ENCODE measurements around the gene FRMD1. TPM values are rescaled to one million over a fixed set of nuclear protein-coding genes. Genes with fewer than 3 reads are reported as not detected.

Gene FRMD1
- total and polyA plus RNA-seq, 10 of the 15 experiments (the other 5 are each of a cell fraction or from before 2014, with no cell fraction given) = not detected

DNA sequence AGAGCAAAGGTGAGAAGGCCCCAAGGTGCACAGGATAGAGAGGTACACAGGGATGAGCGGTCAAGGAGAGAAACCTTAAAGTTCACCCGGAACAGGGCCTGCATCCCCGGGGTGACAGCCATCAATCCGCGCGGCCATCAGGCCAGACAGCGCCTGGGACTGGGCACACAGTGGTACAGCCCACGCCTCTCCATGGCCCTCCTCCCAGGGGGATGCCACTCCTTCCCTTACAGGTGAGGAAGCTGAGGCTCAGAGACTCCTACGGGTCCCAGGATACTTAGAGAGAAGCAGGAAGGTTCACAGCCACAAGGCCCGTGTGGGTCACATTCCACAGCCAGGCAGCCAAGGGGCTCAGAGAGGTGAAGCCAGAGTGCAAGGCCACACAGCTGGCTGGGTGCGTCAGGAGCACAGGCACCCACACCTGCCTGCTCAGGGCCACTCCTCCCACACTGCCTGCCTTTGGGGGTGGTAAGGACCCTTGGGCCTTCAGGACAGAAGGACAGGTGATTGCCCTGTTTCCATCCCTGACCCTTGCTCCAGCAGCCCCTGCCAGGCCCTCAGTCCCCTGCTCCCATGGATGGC is 14.7 kb downstream of the FRMD1 start:
- SMC1A ChIA-PET (ENCODE audit: uncharacterized antibody, unreplicated experiment) = no interaction called here
- Histone ChIP-seq H3K4me2 (ENCODE audit: control insufficient read depth, insufficient read depth) (no peak overlapping the region), H3K27ac (ENCODE audit: control insufficient read depth, insufficient read depth) (no peak overlapping the region), H3K27me3 (replicated peaks in 1 of 2; ENCODE audit: control insufficient read depth in 2 of 2, insufficient read depth in 2 of 2, low read length in 1 of 2) (no peaks in the 10 kb centered on the region), H4K20me1 (ENCODE audit: control insufficient read depth, insufficient read depth) (no peaks in the 10 kb centered on the region), H3K4me1 (ENCODE audit: control insufficient read depth, insufficient read depth, low read length) (no peaks in the 10 kb centered on the region), H3K9ac (ENCODE audit: control insufficient read depth, insufficient read depth, low read length) (no peak overlapping the region), H3K9me3 (replicated peaks; ENCODE audit: control insufficient read depth, insufficient read depth, low read length) (no peaks in the 10 kb centered on the region), H3K4me3 (no peak overlapping the region), H3K36me3 (ENCODE audit: control insufficient read depth in 2 of 2, insufficient read depth in 2 of 2, low read length in 1 of 2) (no peaks in the 10 kb centered on the region), H3K79me2 (ENCODE audit: control insufficient read depth, insufficient read depth, low read length) (no peaks in the 10 kb centered on the region), H2AFZ (ENCODE audit: control insufficient read depth, low read depth, low read length) (no peak overlapping the region)
- RAD21 ChIA-PET (ENCODE audit: unreplicated experiment) = no interaction called here
- BruUV-seq (replicated peaks) = no TSS peak
- no peak for DNase-seq (ENCODE audit: low read depth, low spot score)
- POLR2A ChIA-PET = no interaction called here
- ATAC-seq = no peak
- FAIRE-seq = no peak
- intact Hi-C loops (cut with micrococcal nuclease; ENCODE audit: unreplicated experiment) = no loop called here
- CTCF ChIA-PET = no interaction called here
- TF ChIP-seq ZNF24 (IDR thresholded peaks at IDR 0.05) = no peak
- TF ChIP-seq PAX5 (IDR thresholded peaks at IDR 0.05; ENCODE audit: borderline replicate concordance, low read depth, low read length) = no peak
- no peak for TF ChIP-seq CBX5 (IDR thresholded peaks at IDR 0.05; ENCODE audit: low read depth)
- no peak for TF ChIP-seq YBX1 (IDR thresholded peaks at IDR 0.05)
- TF ChIP-seq, protein P1, sequence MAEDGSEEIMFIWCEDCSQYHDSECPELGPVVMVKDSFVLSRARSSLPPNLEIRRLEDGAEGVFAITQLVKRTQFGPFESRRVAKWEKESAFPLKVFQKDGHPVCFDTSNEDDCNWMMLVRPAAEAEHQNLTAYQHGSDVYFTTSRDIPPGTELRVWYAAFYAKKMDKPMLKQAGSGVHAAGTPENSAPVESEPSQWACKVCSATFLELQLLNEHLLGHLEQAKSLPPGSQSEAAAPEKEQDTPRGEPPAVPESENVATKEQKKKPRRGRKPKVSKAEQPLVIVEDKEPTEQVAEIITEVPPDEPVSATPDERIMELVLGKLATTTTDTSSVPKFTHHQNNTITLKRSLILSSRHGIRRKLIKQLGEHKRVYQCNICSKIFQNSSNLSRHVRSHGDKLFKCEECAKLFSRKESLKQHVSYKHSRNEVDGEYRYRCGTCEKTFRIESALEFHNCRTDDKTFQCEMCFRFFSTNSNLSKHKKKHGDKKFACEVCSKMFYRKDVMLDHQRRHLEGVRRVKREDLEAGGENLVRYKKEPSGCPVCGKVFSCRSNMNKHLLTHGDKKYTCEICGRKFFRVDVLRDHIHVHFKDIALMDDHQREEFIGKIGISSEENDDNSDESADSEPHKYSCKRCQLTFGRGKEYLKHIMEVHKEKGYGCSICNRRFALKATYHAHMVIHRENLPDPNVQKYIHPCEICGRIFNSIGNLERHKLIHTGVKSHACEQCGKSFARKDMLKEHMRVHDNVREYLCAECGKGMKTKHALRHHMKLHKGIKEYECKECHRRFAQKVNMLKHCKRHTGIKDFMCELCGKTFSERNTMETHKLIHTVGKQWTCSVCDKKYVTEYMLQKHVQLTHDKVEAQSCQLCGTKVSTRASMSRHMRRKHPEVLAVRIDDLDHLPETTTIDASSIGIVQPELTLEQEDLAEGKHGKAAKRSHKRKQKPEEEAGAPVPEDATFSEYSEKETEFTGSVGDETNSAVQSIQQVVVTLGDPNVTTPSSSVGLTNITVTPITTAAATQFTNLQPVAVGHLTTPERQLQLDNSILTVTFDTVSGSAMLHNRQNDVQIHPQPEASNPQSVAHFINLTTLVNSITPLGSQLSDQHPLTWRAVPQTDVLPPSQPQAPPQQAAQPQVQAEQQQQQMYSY (CRISPR knock-in tag; IDR thresholded peaks at IDR 0.05) = no peak
- TF ChIP-seq NR2C2 (IDR thresholded peaks at IDR 0.05; ENCODE audit: borderline replicate concordance, control insufficient read depth, insufficient read length, low read depth) = no peak
- no peak for TF ChIP-seq CREB1 (IDR thresholded peaks at IDR 0.05; ENCODE audit: low read depth)
- TF ChIP-seq SREBF1 (IDR thresholded peaks at IDR 0.05; ENCODE audit: low read length) = no peak
- TF ChIP-seq, protein P2, sequence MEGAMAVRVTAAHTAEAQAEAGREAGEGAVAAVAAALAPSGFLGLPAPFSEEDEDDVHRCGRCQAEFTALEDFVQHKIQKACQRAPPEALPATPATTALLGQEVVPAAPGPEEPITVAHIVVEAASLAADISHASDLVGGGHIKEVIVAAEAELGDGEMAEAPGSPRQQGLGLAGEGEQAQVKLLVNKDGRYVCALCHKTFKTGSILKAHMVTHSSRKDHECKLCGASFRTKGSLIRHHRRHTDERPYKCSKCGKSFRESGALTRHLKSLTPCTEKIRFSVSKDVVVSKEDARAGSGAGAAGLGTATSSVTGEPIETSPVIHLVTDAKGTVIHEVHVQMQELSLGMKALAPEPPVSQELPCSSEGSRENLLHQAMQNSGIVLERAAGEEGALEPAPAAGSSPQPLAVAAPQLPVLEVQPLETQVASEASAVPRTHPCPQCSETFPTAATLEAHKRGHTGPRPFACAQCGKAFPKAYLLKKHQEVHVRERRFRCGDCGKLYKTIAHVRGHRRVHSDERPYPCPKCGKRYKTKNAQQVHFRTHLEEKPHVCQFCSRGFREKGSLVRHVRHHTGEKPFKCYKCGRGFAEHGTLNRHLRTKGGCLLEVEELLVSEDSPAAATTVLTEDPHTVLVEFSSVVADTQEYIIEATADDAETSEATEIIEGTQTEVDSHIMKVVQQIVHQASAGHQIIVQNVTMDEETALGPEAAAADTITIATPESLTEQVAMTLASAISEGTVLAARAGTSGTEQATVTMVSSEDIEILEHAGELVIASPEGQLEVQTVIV (IDR thresholded peaks at IDR 0.05; ENCODE audit: borderline replicate concordance, partially characterized antibody) = no peak
- no peak for TF ChIP-seq NFIC (IDR thresholded peaks at IDR 0.05; ENCODE audit: low read depth, low read length)
- no peak for TF ChIP-seq STAT1 (conservative IDR thresholded peaks at IDR 0.05)
- TF ChIP-seq NRF1 (conservative IDR thresholded peaks at IDR 0.05; ENCODE audit: low read depth, low read length) = no peak
- no peak for TF ChIP-seq TCF3 (IDR thresholded peaks at IDR 0.05; ENCODE audit: borderline replicate concordance, insufficient read depth, low read depth, low read length)
- in situ Hi-C loops (cut with MboI) = no loop called here
- 65% methylated on average over 11 of the region's 11 CpGs for WGBS (ENCODE audit: insufficient coverage, insufficient replicate concordance, low lambda C conversion rate, missing lambda C conversion rate)
